ENCODE data around the gene CD8B. TPM values are rescaled to one million over a fixed set of nuclear protein-coding genes. Genes with fewer than 3 reads are reported as not detected.

The CD8B gene
- total and polyA plus RNA-seq, 2 donors (not counting 1 experiment from before 2014, with no cell fraction given), result not detected

DNA sequence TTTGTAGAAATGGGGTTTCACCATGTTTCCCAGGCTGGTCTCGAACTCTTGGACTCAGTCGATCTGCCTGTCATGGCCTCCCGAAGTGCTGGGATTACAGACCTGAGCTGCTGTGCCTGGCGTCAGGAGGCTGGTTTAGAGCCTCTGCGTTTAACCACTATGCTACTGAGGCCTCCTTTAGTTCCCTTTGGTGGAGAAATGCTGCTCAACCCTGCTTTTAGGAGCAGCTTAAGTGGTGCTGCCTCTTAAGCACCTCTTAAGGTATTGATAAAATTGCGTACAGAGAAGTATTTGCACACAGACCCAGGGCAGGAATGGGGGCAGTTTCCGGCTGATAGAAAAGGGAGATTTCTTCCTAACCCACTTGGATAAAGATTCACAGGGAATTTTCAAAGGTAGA is 78.9 kb downstream of the CD8B start:
- TF ChIP-seq, protein P1, sequence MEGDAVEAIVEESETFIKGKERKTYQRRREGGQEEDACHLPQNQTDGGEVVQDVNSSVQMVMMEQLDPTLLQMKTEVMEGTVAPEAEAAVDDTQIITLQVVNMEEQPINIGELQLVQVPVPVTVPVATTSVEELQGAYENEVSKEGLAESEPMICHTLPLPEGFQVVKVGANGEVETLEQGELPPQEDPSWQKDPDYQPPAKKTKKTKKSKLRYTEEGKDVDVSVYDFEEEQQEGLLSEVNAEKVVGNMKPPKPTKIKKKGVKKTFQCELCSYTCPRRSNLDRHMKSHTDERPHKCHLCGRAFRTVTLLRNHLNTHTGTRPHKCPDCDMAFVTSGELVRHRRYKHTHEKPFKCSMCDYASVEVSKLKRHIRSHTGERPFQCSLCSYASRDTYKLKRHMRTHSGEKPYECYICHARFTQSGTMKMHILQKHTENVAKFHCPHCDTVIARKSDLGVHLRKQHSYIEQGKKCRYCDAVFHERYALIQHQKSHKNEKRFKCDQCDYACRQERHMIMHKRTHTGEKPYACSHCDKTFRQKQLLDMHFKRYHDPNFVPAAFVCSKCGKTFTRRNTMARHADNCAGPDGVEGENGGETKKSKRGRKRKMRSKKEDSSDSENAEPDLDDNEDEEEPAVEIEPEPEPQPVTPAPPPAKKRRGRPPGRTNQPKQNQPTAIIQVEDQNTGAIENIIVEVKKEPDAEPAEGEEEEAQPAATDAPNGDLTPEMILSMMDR (conservative IDR thresholded peaks at IDR 0.05 in 1 of 2, IDR thresholded peaks at IDR 0.05 in 1 of 2; ENCODE audit: low read depth in 1 of 2, low read length in 2 of 2), result no peak
- no peak for TF ChIP-seq EZH2 (IDR thresholded peaks at IDR 0.05; ENCODE audit: low read length, missing control alignments)
- H2AFZ ChIP-seq (ENCODE audit: low read length), result no peak overlapping the region
- no peaks in the 10 kb centered on the region for H3K9me3 ChIP-seq (ENCODE audit: control insufficient read depth, insufficient read depth, low read depth, low read length)
- H3K4me2 ChIP-seq (ENCODE audit: extremely low read depth, insufficient read depth, low read length), result no peak overlapping the region
- H3K27me3 ChIP-seq (ENCODE audit: control insufficient read depth, insufficient read depth, low read length), result peaks cover 6% of the 10 kb centered on the region
- H3K27ac ChIP-seq (ENCODE audit: insufficient read depth, low read length), result no peak overlapping the region
- H3K9ac ChIP-seq (ENCODE audit: insufficient read depth, low read length), result no peak overlapping the region
- no peaks in the 10 kb centered on the region for H3K79me2 ChIP-seq (ENCODE audit: control insufficient read depth, insufficient read depth, low read length)
- no peaks in the 10 kb centered on the region for H3K36me3 ChIP-seq (ENCODE audit: control insufficient read depth, insufficient read depth, low read length)
- DNase-seq (ENCODE audit: low read depth in 2 of 2), result no peak
- H4K20me1 ChIP-seq (ENCODE audit: control insufficient read depth, extremely low read depth, insufficient read depth, low read length), result no peaks in the 10 kb centered on the region
- H3K4me1 ChIP-seq (ENCODE audit: control insufficient read depth, extremely low read depth, insufficient read depth, low read length), result no peaks in the 10 kb centered on the region
- no peak overlapping the region for H3K4me3 ChIP-seq (replicated peaks in 1 of 4; ENCODE audit: control extremely low read depth in 1 of 4, insufficient read depth in 1 of 4, low read depth in 3 of 4, low read length in 4 of 4)

DNA sequence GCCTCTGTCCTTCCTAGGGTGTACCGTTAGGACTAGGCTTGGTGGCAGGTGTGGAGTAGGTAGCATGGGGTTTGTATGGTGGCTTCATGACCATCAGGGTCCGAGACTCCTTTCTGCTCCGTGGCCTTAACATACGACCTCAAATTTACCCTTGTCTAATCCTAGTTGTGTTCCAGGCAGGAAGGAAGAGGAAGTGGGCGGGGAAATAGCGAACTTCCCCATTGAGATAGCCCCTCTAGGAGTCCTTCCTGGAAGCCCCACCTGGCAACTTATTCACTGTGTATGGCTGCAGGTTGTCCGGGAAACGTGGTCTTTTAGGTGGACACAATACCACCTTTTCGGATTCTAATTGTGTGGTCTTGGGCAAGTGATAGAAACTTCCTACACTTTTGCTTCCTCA is 80.3 kb downstream of the CD8B start:
- H3K27ac ChIP-seq (ENCODE audit: insufficient read depth, low read length), result no peak overlapping the region
- TF ChIP-seq, protein P1 (conservative IDR thresholded peaks at IDR 0.05 in 1 of 2, IDR thresholded peaks at IDR 0.05 in 1 of 2; ENCODE audit: low read depth in 1 of 2, low read length in 2 of 2), result no peak
- TF ChIP-seq EZH2 (IDR thresholded peaks at IDR 0.05; ENCODE audit: low read length, missing control alignments), result no peak
- H4K20me1 ChIP-seq (ENCODE audit: control insufficient read depth, extremely low read depth, insufficient read depth, low read length), result no peaks in the 10 kb centered on the region
- no peaks in the 10 kb centered on the region for H3K9me3 ChIP-seq (ENCODE audit: control insufficient read depth, insufficient read depth, low read depth, low read length)
- no peak overlapping the region for H2AFZ ChIP-seq (ENCODE audit: low read length)
- H3K9ac ChIP-seq (ENCODE audit: insufficient read depth, low read length), result no peak overlapping the region
- DNase-seq (ENCODE audit: low read depth in 2 of 2), result no peak
- H3K4me1 ChIP-seq (ENCODE audit: control insufficient read depth, extremely low read depth, insufficient read depth, low read length), result no peaks in the 10 kb centered on the region
- no peaks in the 10 kb centered on the region for H3K36me3 ChIP-seq (ENCODE audit: control insufficient read depth, insufficient read depth, low read length)
- no peak overlapping the region for H3K4me3 ChIP-seq (replicated peaks in 1 of 4; ENCODE audit: control extremely low read depth in 1 of 4, insufficient read depth in 1 of 4, low read depth in 3 of 4, low read length in 4 of 4)
- H3K4me2 ChIP-seq (ENCODE audit: extremely low read depth, insufficient read depth, low read length), result no peak overlapping the region
- no peaks in the 10 kb centered on the region for H3K79me2 ChIP-seq (ENCODE audit: control insufficient read depth, insufficient read depth, low read length)
- no peaks in the 10 kb centered on the region for H3K27me3 ChIP-seq (ENCODE audit: control insufficient read depth, insufficient read depth, low read length)

DNA sequence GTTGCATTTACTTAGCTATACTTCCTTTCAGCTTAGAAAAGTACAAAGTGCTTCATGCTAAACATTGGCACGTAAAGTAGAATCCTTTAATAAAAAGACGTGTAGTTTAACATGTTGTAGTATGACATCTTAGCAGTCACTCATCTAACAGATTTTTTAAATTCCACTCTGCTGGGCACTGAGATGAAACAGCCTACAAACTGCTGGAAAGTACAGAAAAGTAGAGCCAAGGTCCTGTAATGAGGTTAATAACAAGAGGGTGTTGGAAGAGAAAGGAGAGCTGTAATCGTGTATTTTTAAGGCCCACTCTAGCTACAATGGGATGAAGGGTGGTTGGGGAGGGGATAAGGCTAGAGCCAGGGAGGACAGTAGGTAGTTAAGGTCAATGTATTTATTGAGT is 81.7 kb downstream of the CD8B start:
- Histone ChIP-seq H3K9me3 (ENCODE audit: control insufficient read depth, insufficient read depth, low read depth, low read length) (no peaks in the 10 kb centered on the region), H3K4me2 (ENCODE audit: extremely low read depth, insufficient read depth, low read length) (no peak overlapping the region), H3K79me2 (ENCODE audit: control insufficient read depth, insufficient read depth, low read length) (no peaks in the 10 kb centered on the region), H3K4me3 (replicated peaks in 1 of 4; ENCODE audit: control extremely low read depth in 1 of 4, insufficient read depth in 1 of 4, low read depth in 3 of 4, low read length in 4 of 4) (no peak overlapping the region), H3K9ac (ENCODE audit: insufficient read depth, low read length) (no peak overlapping the region), H3K36me3 (ENCODE audit: control insufficient read depth, insufficient read depth, low read length) (no peaks in the 10 kb centered on the region), H4K20me1 (ENCODE audit: control insufficient read depth, extremely low read depth, insufficient read depth, low read length) (no peaks in the 10 kb centered on the region), H3K4me1 (ENCODE audit: control insufficient read depth, extremely low read depth, insufficient read depth, low read length) (no peaks in the 10 kb centered on the region), H2AFZ (ENCODE audit: low read length) (no peak overlapping the region), H3K27ac (ENCODE audit: insufficient read depth, low read length) (no peak overlapping the region), H3K27me3 (ENCODE audit: control insufficient read depth, insufficient read depth, low read length) (no peaks in the 10 kb centered on the region)
- TF ChIP-seq, protein P1 (conservative IDR thresholded peaks at IDR 0.05 in 1 of 2, IDR thresholded peaks at IDR 0.05 in 1 of 2; ENCODE audit: low read depth in 1 of 2, low read length in 2 of 2), result no peak
- TF ChIP-seq EZH2 (IDR thresholded peaks at IDR 0.05; ENCODE audit: low read length, missing control alignments), result no peak
- DNase-seq (ENCODE audit: low read depth in 2 of 2), result no peak
